ENCODE data around the gene ATF4.

Gene ATF4

GRCh38 chr22:39519681-39520225 is 609 bp upstream of the ATF4 start:
- peak; percentile 25; the same call in 1 of the 2 replicates for TF ChIP-seq CTCF (IDR thresholded peaks at IDR 0.05; ENCODE audit: low read depth, low read length)

GRCh38 chr22:39521106-39521885 is 934 bp downstream of the ATF4 start:
- H3K4me3 ChIP-seq (ENCODE audit: low read depth, low read length), result peak overlapping the region; percentile 98

More at GRCh38 chr22:39519681-39520225, 609 bp upstream of the ATF4 start:
- peak overlapping the region; percentile 98 for H3K4me3 ChIP-seq (ENCODE audit: low read depth, low read length)

GRCh38 chr22:39522091-39522490 is 1.7 kb downstream of the ATF4 start:
- H3K4me3 ChIP-seq (ENCODE audit: low read depth, low read length), result peak overlapping the region; percentile 98

- TF ChIP-seq CTCF (IDR thresholded peaks at IDR 0.05; ENCODE audit: low read depth, low read length), result no peak
- peak overlapping the region; percentile 98 for H3K4me3 ChIP-seq (ENCODE audit: low read depth, low read length)
Observed at GRCh38 chr22:39522567-39523300, 2.4 kb downstream of the ATF4 start.

- no peak for TF ChIP-seq CTCF (IDR thresholded peaks at IDR 0.05; ENCODE audit: low read depth, low read length)
Observed at GRCh38 chr22:39524089-39524752, 3.9 kb downstream of the ATF4 start.

GRCh38 chr22:39524753-39525657 is 4.6 kb downstream of the ATF4 start:
- no peak for TF ChIP-seq CTCF (IDR thresholded peaks at IDR 0.05; ENCODE audit: low read depth, low read length)
- H3K4me3 ChIP-seq (ENCODE audit: low read depth, low read length), result no peak overlapping the region

More at GRCh38 chr22:39524089-39524752, 3.9 kb downstream of the ATF4 start:
- no peak overlapping the region for H3K4me3 ChIP-seq (ENCODE audit: low read depth, low read length)

GRCh38 chr22:39525658-39525975 is 5.3 kb downstream of the ATF4 start:
- TF ChIP-seq CTCF (IDR thresholded peaks at IDR 0.05; ENCODE audit: low read depth, low read length), result no peak
- H3K4me3 ChIP-seq (ENCODE audit: low read depth, low read length), result no peak overlapping the region
